Measurements from ENCODE around the gene HIBADH. TPM values are rescaled to one million over a fixed set of nuclear protein-coding genes. Genes with fewer than 3 reads are reported as not detected.

HIBADH gene
- total RNA-seq, 1 donor from 2014 or later, result 39.0 TPM

DNA sequence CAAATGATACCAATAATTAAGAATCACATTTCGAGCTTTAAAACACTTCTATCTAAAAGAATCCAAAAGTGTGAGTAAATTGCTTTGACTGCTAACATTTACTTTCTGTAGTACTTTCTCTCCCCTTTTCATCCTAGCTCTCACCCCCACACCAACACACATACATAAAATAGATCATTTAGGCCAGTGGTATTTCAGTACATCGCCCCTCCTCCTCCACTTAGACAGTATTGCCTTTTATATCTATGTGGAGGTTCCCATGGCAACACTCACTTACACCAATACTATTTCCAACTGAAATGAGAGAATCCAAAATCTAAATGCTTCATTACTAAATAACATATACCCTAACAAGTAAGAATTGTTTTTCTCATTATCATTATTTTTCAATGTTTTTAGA is 58.9 kb downstream of the HIBADH start:
- no peak overlapping the region for H3K4me3 ChIP-seq (ENCODE audit: low read depth, low read length)
- no peaks in the 10 kb centered on the region for H3K27me3 ChIP-seq (ENCODE audit: control insufficient read depth, insufficient read depth, low read length)
- TF ChIP-seq, protein P1, sequence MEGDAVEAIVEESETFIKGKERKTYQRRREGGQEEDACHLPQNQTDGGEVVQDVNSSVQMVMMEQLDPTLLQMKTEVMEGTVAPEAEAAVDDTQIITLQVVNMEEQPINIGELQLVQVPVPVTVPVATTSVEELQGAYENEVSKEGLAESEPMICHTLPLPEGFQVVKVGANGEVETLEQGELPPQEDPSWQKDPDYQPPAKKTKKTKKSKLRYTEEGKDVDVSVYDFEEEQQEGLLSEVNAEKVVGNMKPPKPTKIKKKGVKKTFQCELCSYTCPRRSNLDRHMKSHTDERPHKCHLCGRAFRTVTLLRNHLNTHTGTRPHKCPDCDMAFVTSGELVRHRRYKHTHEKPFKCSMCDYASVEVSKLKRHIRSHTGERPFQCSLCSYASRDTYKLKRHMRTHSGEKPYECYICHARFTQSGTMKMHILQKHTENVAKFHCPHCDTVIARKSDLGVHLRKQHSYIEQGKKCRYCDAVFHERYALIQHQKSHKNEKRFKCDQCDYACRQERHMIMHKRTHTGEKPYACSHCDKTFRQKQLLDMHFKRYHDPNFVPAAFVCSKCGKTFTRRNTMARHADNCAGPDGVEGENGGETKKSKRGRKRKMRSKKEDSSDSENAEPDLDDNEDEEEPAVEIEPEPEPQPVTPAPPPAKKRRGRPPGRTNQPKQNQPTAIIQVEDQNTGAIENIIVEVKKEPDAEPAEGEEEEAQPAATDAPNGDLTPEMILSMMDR (IDR thresholded peaks at IDR 0.05; ENCODE audit: insufficient read depth, low read length, severe bottlenecking), result no peak
- no peaks in the 10 kb centered on the region for H3K36me3 ChIP-seq (ENCODE audit: control insufficient read depth, insufficient read depth, low read length)
- FAIRE-seq (no peak), DNase-seq (ENCODE audit: low read depth) (no peak)

DNA sequence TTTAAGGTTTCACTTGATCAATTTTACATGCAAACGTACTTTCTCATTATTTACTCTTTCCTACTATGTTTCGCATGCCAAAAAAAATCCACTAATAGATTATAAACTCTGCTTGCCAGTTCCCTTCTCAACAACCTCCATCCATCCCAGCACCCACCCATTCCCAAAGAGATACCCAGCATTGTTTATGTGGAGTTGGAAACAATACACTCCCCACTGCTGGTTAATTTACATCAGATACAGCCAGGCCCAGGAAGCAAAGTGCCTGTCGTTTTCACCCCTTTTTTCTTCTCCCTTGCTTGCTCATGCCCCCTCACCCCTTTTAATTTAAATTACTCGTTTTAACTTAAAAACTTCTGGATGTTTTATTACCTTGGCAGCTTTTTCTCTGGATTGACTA is 59.9 kb downstream of the HIBADH start:
- H3K36me3 ChIP-seq (ENCODE audit: control insufficient read depth, insufficient read depth, low read length), result no peaks in the 10 kb centered on the region
- H3K4me3 ChIP-seq (ENCODE audit: low read depth, low read length), result no peak overlapping the region
- FAIRE-seq (no peak), DNase-seq (ENCODE audit: low read depth) (no peak)
- TF ChIP-seq, protein P1 (IDR thresholded peaks at IDR 0.05; ENCODE audit: insufficient read depth, low read length, severe bottlenecking), result no peak
- H3K27me3 ChIP-seq (ENCODE audit: control insufficient read depth, insufficient read depth, low read length), result no peaks in the 10 kb centered on the region

DNA sequence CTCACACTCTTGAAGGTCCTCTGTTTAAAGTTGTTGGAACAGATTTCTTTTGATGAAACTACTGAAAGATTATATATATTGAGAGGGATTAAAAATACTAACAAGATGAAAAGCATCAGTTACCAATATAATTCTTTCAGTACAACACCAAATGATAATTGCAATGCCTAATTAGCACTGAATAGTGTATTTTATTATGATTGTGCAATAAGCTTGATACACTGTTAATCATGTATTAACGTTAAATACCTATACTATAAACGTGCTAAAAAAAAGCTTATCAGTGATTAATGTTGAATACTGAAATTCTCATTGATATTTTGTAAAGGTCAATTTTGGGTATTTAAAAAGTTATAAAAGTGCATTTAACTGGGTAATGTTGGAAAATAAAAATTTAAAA is 61.5 kb downstream of the HIBADH start:
- no peak for FAIRE-seq
- no peaks in the 10 kb centered on the region for H3K36me3 ChIP-seq (ENCODE audit: control insufficient read depth, insufficient read depth, low read length)
- H3K27me3 ChIP-seq (ENCODE audit: control insufficient read depth, insufficient read depth, low read length), result no peaks in the 10 kb centered on the region
- no peak overlapping the region for H3K4me3 ChIP-seq (ENCODE audit: low read depth, low read length)
- no peak for DNase-seq (ENCODE audit: low read depth)
- TF ChIP-seq, protein P1 (IDR thresholded peaks at IDR 0.05; ENCODE audit: insufficient read depth, low read length, severe bottlenecking), result no peak

- FAIRE-seq, result no peak
- no peaks in the 10 kb centered on the region for H3K36me3 ChIP-seq (ENCODE audit: control insufficient read depth, insufficient read depth, low read length)
- TF ChIP-seq, protein P1 (IDR thresholded peaks at IDR 0.05; ENCODE audit: insufficient read depth, low read length, severe bottlenecking), result no peak
- H3K27me3 ChIP-seq (ENCODE audit: control insufficient read depth, insufficient read depth, low read length), result no peaks in the 10 kb centered on the region
- DNase-seq (ENCODE audit: low read depth), result no peak
- H3K4me3 ChIP-seq (ENCODE audit: low read depth, low read length), result no peak overlapping the region
These were observed 62.4 kb downstream of the HIBADH start for GRCh38 chr7:27600247-27600646.

DNA sequence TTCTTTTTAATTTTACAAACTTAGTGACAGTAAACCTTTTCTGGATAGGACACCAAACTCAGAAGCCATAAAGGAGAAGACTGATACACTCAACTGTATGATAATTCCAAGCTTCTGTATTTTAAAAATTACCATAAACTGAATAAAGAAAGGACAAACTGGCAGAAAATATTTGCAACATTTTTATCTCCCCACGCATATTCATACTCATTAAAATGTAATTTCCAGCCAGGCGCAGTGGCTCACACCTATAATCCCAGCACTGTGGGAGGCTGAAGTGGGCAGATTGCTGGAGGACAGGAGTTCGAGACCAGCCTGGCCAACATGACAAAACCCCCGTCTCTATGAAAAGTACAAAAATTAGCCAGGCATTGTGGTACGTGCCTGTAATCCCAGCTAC is 67.7 kb downstream of the HIBADH start:
- DNase-seq (ENCODE audit: low read depth) (no peak), FAIRE-seq (no peak)
- Histone ChIP-seq H3K4me3 (ENCODE audit: low read depth, low read length) (no peak overlapping the region), H3K27me3 (ENCODE audit: control insufficient read depth, insufficient read depth, low read length) (no peaks in the 10 kb centered on the region), H3K36me3 (ENCODE audit: control insufficient read depth, insufficient read depth, low read length) (no peaks in the 10 kb centered on the region)
- TF ChIP-seq, protein P1 (IDR thresholded peaks at IDR 0.05; ENCODE audit: insufficient read depth, low read length, severe bottlenecking), result no peak

DNA sequence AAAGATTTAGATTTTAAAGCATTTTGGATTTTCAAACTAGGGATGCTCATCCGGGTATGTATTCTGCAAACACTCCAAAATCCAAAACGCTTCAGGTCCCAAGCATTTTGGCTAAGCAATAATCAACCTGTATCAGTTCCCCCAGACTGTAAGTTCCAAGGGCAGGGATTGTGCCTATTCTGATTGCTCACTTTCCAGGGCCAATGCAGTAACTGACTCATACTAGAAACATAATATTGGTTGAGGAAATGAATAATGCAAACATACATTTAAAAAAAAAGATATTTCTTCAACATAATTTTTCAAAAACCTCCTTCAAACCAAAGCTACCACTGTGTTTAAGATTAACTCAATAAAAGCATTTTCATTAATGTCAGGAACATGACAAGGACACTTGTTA is 69.5 kb downstream of the HIBADH start:
- FAIRE-seq (no peak), DNase-seq (ENCODE audit: low read depth) (peak; percentile 58)
- H3K4me3 ChIP-seq (ENCODE audit: low read depth, low read length), result no peak overlapping the region
- no peaks in the 10 kb centered on the region for H3K27me3 ChIP-seq (ENCODE audit: control insufficient read depth, insufficient read depth, low read length)
- TF ChIP-seq, protein P1 (IDR thresholded peaks at IDR 0.05; ENCODE audit: insufficient read depth, low read length, severe bottlenecking), result no peak
- H3K36me3 ChIP-seq (ENCODE audit: control insufficient read depth, insufficient read depth, low read length), result no peaks in the 10 kb centered on the region
